GM23338 (cell line): ENCODE results near the gene BCAS3. TPM values are rescaled to one million over a fixed set of nuclear protein-coding genes. Genes with fewer than 3 reads are reported as not detected.

Experiments used
- ATAC-seq: fragments of 200-7000 bp; cut with Tn5 transposase; 3 replicates; pipeline ENCODE4 v1.9.1; 2020
- DNase-seq: peaks from one replicate; pipeline ENCODE4 v3.0.0-alpha.2; 2015; ENCODE audit warnings: low spot score
- H2AFZ ChIP-seq: fragments of 200-600 bp; sonication (generic); 2 replicates; pipeline ENCODE4 v1.8.0; 2016; ENCODE audit warnings: antibody characterized with exemption, mild to moderate bottlenecking, moderate library complexity
- H3F3A ChIP-seq: fragments of 200-600 bp; sonication (generic); replicated peaks from 2 replicates; pipeline ENCODE4 v1.8.0; 2017; ENCODE audit warnings: antibody characterized with exemption, mixed run types, low read depth
- H3K27ac ChIP-seq: fragments of 200-600 bp; sonication (generic); 2 replicates; pipeline ENCODE4 v1.6.1; 2016; ENCODE audit warnings: low read depth
- H3K27me3 ChIP-seq: fragments of 200-600 bp; sonication (generic); 2 replicates; pipeline ENCODE4 v1.8.0; 2016; ENCODE audit warnings: mild to moderate bottlenecking, mixed run types, moderate library complexity; ENCODE audit not compliant: insufficient read depth
- H3K36me3 ChIP-seq: fragments of 200-600 bp; sonication (generic); 2 replicates; pipeline ENCODE4 v1.8.0; 2016; ENCODE audit warnings: mild to moderate bottlenecking; ENCODE audit not compliant: insufficient read depth
- H3K4me1 ChIP-seq: fragments of 200-600 bp; sonication (generic); 2 replicates; pipeline ENCODE4 v1.8.0; 2016; ENCODE audit warnings: mild to moderate bottlenecking, moderate library complexity; ENCODE audit not compliant: insufficient read depth
- H3K4me2 ChIP-seq: fragments of 200-600 bp; sonication (generic); 2 replicates; pipeline ENCODE4 v1.7.1; 2017; ENCODE audit warnings: mixed run types
- H3K4me3 ChIP-seq: fragments of 200-600 bp; sonication (generic); 2 replicates; pipeline ENCODE4 v1.6.1; 2016; ENCODE audit warnings: mixed run types
- H3K79me2 ChIP-seq: fragments of 200-600 bp; sonication (generic); replicated peaks from 2 replicates; pipeline ENCODE4 v1.8.0; 2017; ENCODE audit warnings: mild to moderate bottlenecking; ENCODE audit not compliant: insufficient read depth
- H3K9me2 ChIP-seq: fragments of 200-600 bp; sonication (generic); 2 replicates; pipeline ENCODE4 v1.8.0; 2017; ENCODE audit not compliant: insufficient read depth
- H4K20me1 ChIP-seq: fragments of 200-600 bp; sonication (generic); replicated peaks from 2 replicates; pipeline ENCODE4 v1.8.0; 2017; ENCODE audit warnings: mild to moderate bottlenecking; ENCODE audit not compliant: insufficient read depth
- H3K27ac Mint-ChIP-seq: 2 replicates; pipeline ENCODE4 v1.8.0; 2020; ENCODE audit warnings: inconsistent platforms, mild to moderate bottlenecking, moderate library complexity, mixed read lengths
- H3K27me3 Mint-ChIP-seq: 3 replicates; pipeline ENCODE4 v1.8.0; 2022; ENCODE audit warnings: low read depth, mild to moderate bottlenecking, moderate library complexity, mixed read lengths, inconsistent platforms; ENCODE audit not compliant: insufficient read depth, poor library complexity
- H3K36me3 Mint-ChIP-seq: 3 replicates; pipeline ENCODE4 v1.8.0; 2021; ENCODE audit warnings: low read depth, mild to moderate bottlenecking, inconsistent platforms, moderate library complexity, mixed read lengths
- H3K4me1 Mint-ChIP-seq: 3 replicates; pipeline ENCODE4 v1.8.0; 2020; ENCODE audit warnings: mild to moderate bottlenecking, inconsistent platforms, mixed read lengths
- H3K4me3 Mint-ChIP-seq: 3 replicates; pipeline ENCODE4 v1.8.0; 2021; ENCODE audit warnings: moderate library complexity, mild to moderate bottlenecking, inconsistent platforms, mixed read lengths
- H3K9me3 Mint-ChIP-seq: 3 replicates; pipeline ENCODE4 v1.8.0; 2020; ENCODE audit warnings: moderate library complexity, mild to moderate bottlenecking, inconsistent platforms, mixed read lengths
- CREB1 ChIP-seq: fragments of 250-450 bp; sonication (Bioruptor Pico); IDR thresholded peaks from 2 replicates; pipeline ENCODE4 v1.5.0; 2020; ENCODE audit warnings: low read depth, mild to moderate bottlenecking, moderate library complexity
- CTCF ChIP-seq, 2 experiments: fragments of 200-600 bp in 1 of 2; sonication (generic) in 1 of 2; conservative IDR thresholded peaks; 2 replicates each; pipeline versions ENCODE4 v1.5.1 to v1.6.1; 2016 to 2017; ENCODE audit warnings: antibody characterized with exemption in 2 of 2, low read depth in 2 of 2, mild to moderate bottlenecking in 2 of 2, moderate library complexity in 1 of 2
- ETS1 ChIP-seq: IDR thresholded peaks from 2 replicates; pipeline ENCODE4 v1.6.1; 2016; ENCODE audit warnings: antibody characterized with exemption
- EZH2 ChIP-seq: fragments of 200-600 bp; sonication (generic); IDR thresholded peaks from one replicate; pipeline ENCODE4 v1.8.0; 2017; ENCODE audit warnings: antibody characterized with exemption, mild to moderate bottlenecking, low read depth; ENCODE audit not compliant: unreplicated experiment
- EZH2phosphoT487 ChIP-seq: fragments of 200-600 bp; sonication (generic); IDR thresholded peaks from one replicate; pipeline ENCODE4 v1.8.1; 2018; ENCODE audit warnings: antibody characterized with exemption; ENCODE audit not compliant: unreplicated experiment
- JUNB ChIP-seq: IDR thresholded peaks from one replicate; pipeline ENCODE4 v1.6.1; 2016; ENCODE audit warnings: antibody characterized with exemption; ENCODE audit not compliant: unreplicated experiment
- NANOG ChIP-seq: IDR thresholded peaks from 2 replicates; pipeline ENCODE4 v1.6.1; 2016; ENCODE audit warnings: antibody characterized with exemption, borderline replicate concordance
- POLR2AphosphoS5 ChIP-seq: IDR thresholded peaks from 2 replicates; pipeline ENCODE4 v1.6.1; 2016; ENCODE audit warnings: antibody characterized with exemption, low read depth
- REST ChIP-seq: IDR thresholded peaks from one replicate; pipeline ENCODE4 v1.6.1; 2018; ENCODE audit warnings: antibody characterized with exemption; ENCODE audit not compliant: unreplicated experiment
- STAT1 ChIP-seq: IDR thresholded peaks from one replicate; pipeline ENCODE4 v1.6.1; 2016; ENCODE audit warnings: antibody characterized with exemption; ENCODE audit not compliant: unreplicated experiment
- ZNF114 ChIP-seq: fragments of 250-450 bp; sonication (Bioruptor Pico); IDR thresholded peaks from 2 replicates; pipeline ENCODE4 v1.5.0; 2020; ENCODE audit warnings: mild to moderate bottlenecking, moderate library complexity
- ZNF331 ChIP-seq: fragments of 250-450 bp; sonication (Bioruptor Pico); IDR thresholded peaks from 2 replicates; pipeline ENCODE4 v1.5.0; 2020; ENCODE audit warnings: low read depth, mild to moderate bottlenecking, moderate library complexity
- ZNF462 ChIP-seq: fragments of 250-450 bp; sonication (Bioruptor Pico); IDR thresholded peaks from 2 replicates; pipeline ENCODE4 v1.5.0; 2020; ENCODE audit warnings: mild to moderate bottlenecking, moderate library complexity
- polyA plus RNA-seq: library from polyadenylated mRNA; unstranded; fragments of >200 nt; fragmentation: Nextera tagmentation; extraction: Ambion mirVana; gene quantifications from 2 replicates; pipeline ENCODE4 v1.2.1, GENCODE V29; 2016
- total RNA-seq: library from RNA; depleted of rRNA; stranded (reverse); fragments of >200 nt; shearing (Covaris generic); gene quantifications from 2 replicates; pipeline ENCODE4 v1.2.3, GENCODE V29; 2014

Gene BCAS3
- total and polyA plus RNA-seq, 2 experiments from 2014 or later: 8.2 to 28.0 TPM

GRCh38 chr17:61314368-61315078, 636.9 kb downstream of the BCAS3 start:
- Mint-ChIP-seq H3K4me1 (peaks cover 2% of the 10 kb centered on the region; the same call in 2 of the 3 replicates), H3K36me3 (no peaks in the 10 kb centered on the region), H3K27me3 (peaks cover 12% of the 10 kb centered on the region), H3K4me3 (no peak overlapping the region), H3K9me3 (no peaks in the 10 kb centered on the region), H3K27ac (0 out of 2 replicates have a peak overlapping the region, but pooled peaks have one; percentile 47)
- no peak for DNase-seq
- no peaks in the 10 kb centered on the region for H3K4me1 ChIP-seq
- H3K27ac ChIP-seq: no peak overlapping the region
- no peak overlapping the region for H3K4me3 ChIP-seq
- no peaks in the 10 kb centered on the region for H3F3A ChIP-seq
- ATAC-seq: no peak
- no peaks in the 10 kb centered on the region for H3K27me3 ChIP-seq
- no peaks in the 10 kb centered on the region for H4K20me1 ChIP-seq
- no peaks in the 10 kb centered on the region for H3K9me2 ChIP-seq
- no peak overlapping the region for H3K4me2 ChIP-seq
- no peak for TF ChIP-seq CTCF (conservative IDR thresholded peaks at IDR 0.05; ENCODE audit: low read depth in 2 of 2)
- TF ChIP-seq STAT1: no peak
- no peak for TF ChIP-seq ZNF114 (CRISPR knock-in tag)
- no peak for TF ChIP-seq JUNB
- TF ChIP-seq ETS1: no peak
- no peak for TF ChIP-seq ZNF331 (CRISPR knock-in tag)
- TF ChIP-seq EZH2: no peak
- no peak for TF ChIP-seq CREB1 (CRISPR knock-in tag)
- no peak for TF ChIP-seq ZNF462
- no peak for TF ChIP-seq POLR2AphosphoS5
- no peak for TF ChIP-seq EZH2phosphoT487
- TF ChIP-seq NANOG: no peak
- TF ChIP-seq REST: no peak
- no peak overlapping the region for H2AFZ ChIP-seq
- H3K36me3 ChIP-seq: no peaks in the 10 kb centered on the region
- no peaks in the 10 kb centered on the region for H3K79me2 ChIP-seq
